T-cell (primary cell): ENCODE results near the gene SYT9. TPM values are rescaled to one million over a fixed set of nuclear protein-coding genes. Genes with fewer than 3 reads are reported as not detected.

Experiments
- ATAC-seq, 4 experiments: fragments of 200-7000 bp in 3 of 4; fragments of 150-1000 bp in 1 of 4; cut with Tn5 transposase; replicated peaks in 1 of 4; 1 replicate in 3 of 4; 2 replicates in 1 of 4; pipeline ENCODE4 v1.10.0; 2021; ENCODE audit warnings: moderate library complexity in 3 of 4, mild to moderate bottlenecking in 2 of 4, moderate number of reproducible peaks in 1 of 4
- CTCF ChIA-PET, 2 donors: fragments of 300-600 bp; sonication (Branson Sonifier 250); formaldehyde crosslinking; loops; one replicate each; lab custom pipeline; 2022; ENCODE audit warnings: antibody characterized with exemption in 2 of 2; lab: Charles Lee
- POLR2A ChIA-PET, 2 donors: fragments of 300-600 bp; sonication (Branson Sonifier 250); formaldehyde crosslinking; loops; one replicate each; lab custom pipeline; 2022; ENCODE audit warnings: antibody characterized with exemption in 2 of 2; lab: Charles Lee
- DNase-seq, 35 experiments: peaks; one replicate each; pipeline versions ENCODE4 v3.0.0 to v3.0.0-alpha.2; 2013 to 2023
- H3K27ac ChIP-seq: one replicate; pipeline ENCODE4 v1.5.1; 2013; ENCODE audit warnings: low read length
- H3K27me3 ChIP-seq, 2 experiments: replicated peaks in 1 of 2; 1 replicate in 1 of 2; 2 replicates in 1 of 2; pipeline versions ENCODE4 v1.6.1 to v1.7.0; 2013; ENCODE audit warnings: low read length in 1 of 2, mixed read lengths in 1 of 2; ENCODE audit not compliant: control insufficient read depth in 2 of 2, insufficient read depth in 2 of 2; ENCODE audit errors: extremely low read depth in 1 of 2
- H3K36me3 ChIP-seq, 2 donors: 1 replicate in 1 of 2; 2 replicates in 1 of 2; pipeline versions ENCODE4 v1.6.1 to v1.7.0; 2013; ENCODE audit warnings: low read length in 1 of 2; ENCODE audit not compliant: control insufficient read depth in 2 of 2, insufficient read depth in 1 of 2; ENCODE audit errors: extremely low read depth in 1 of 2
- H3K4me1 ChIP-seq, 2 experiments: 1 replicate in 1 of 2; 2 replicates in 1 of 2; pipeline versions ENCODE4 v1.6.1 to v1.7.0; 2013; ENCODE audit warnings: low read length in 2 of 2, mixed read lengths in 1 of 2; ENCODE audit not compliant: insufficient read depth in 2 of 2, control insufficient read depth in 1 of 2; ENCODE audit errors: extremely low read depth in 1 of 2
- H3K4me3 ChIP-seq, 2 donors: 1 replicate in 1 of 2; 2 replicates in 1 of 2; pipeline versions ENCODE4 v1.5.1 to v1.7.0; 2013; ENCODE audit warnings: mild to moderate bottlenecking in 2 of 2, low read length in 1 of 2, moderate library complexity in 1 of 2; ENCODE audit not compliant: control insufficient read depth in 1 of 2; ENCODE audit errors: extremely low read depth in 1 of 2
- H3K9me3 ChIP-seq: 2 replicates; pipeline ENCODE4 v1.7.0; 2013
- H3K27ac Mint-ChIP-seq, 2 donors: one replicate each; pipeline ENCODE4 v1.8.0; 2020 to 2021; ENCODE audit warnings: mild to moderate bottlenecking in 2 of 2, mixed read lengths in 2 of 2
- H3K27me3 Mint-ChIP-seq, 2 donors: one replicate each; pipeline ENCODE4 v1.8.0; 2021 to 2022; ENCODE audit warnings: mixed read lengths in 2 of 2
- H3K36me3 Mint-ChIP-seq: one replicate; pipeline ENCODE4 v1.8.0; 2021; ENCODE audit warnings: mixed read lengths
- H3K4me1 Mint-ChIP-seq, 3 donors: one replicate each; pipeline ENCODE4 v1.8.0; 2020 to 2022; ENCODE audit warnings: mixed read lengths in 3 of 3, mild to moderate bottlenecking in 1 of 3
- H3K4me3 Mint-ChIP-seq, 3 donors: one replicate each; pipeline ENCODE4 v1.8.0; 2020 to 2022; ENCODE audit warnings: mild to moderate bottlenecking in 3 of 3, mixed read lengths in 3 of 3, moderate library complexity in 3 of 3
- H3K9me3 Mint-ChIP-seq, 3 donors: one replicate each; pipeline ENCODE4 v1.8.0; 2020 to 2022; ENCODE audit warnings: mixed read lengths in 3 of 3
- WGBS: methylation state at CpG from one replicate; pipeline ENCODE4 v1.1.5; 2013; ENCODE audit warnings: missing lambda C conversion rate; ENCODE audit not compliant: insufficient coverage; 5-methylcytosine and 5-hydroxymethylcytosine counted together
- total RNA-seq, 35 experiments: library from RNA in 6 of 35; stranded (reverse) in 6 of 35; fragments of 120-200 nt in 1 of 35; gene quantifications; one replicate each; pipeline versions ENCODE4 v1.2.1 to v1.2.4 and lab custom pipeline; 2013 to 2026

SYT9 gene
- total RNA-seq, 5 donors from 2014 or later (not counting 1 experiment from before 2014, with no cell fraction given), result not detected

- H3K4me1 Mint-ChIP-seq, result no peaks in the 10 kb centered on the region
- H3K9me3 Mint-ChIP-seq, result no peaks in the 10 kb centered on the region
- WGBS, result 85% methylated on average over 12 of the region's 15 CpGs
- no peak within 1 kb of the TSS for H3K27ac Mint-ChIP-seq
- H3K4me3 Mint-ChIP-seq, result no peak within 1 kb of the TSS
- ChIA-PET POLR2A (no interaction called here), CTCF (interaction anchor here in 1 of 2 donors (1.2 kb wide), 1 partner anchor 26 kb away, joined by 3 read pairs; no protein-coding TSS in a partner anchor)
- peaks cover 0 to 2% of the 10 kb centered on the region in 2 donors for H3K27me3 Mint-ChIP-seq
- Histone ChIP-seq H3K27me3 (peaks cover 0 to 6% of the 10 kb centered on the region in 2 experiments), H3K36me3 (no peaks in the 10 kb centered on the region), H3K4me3 (no peak within 1 kb of the TSS), H3K27ac (no peak within 1 kb of the TSS), H3K4me1 (no peaks in the 10 kb centered on the region), H3K9me3 (no peaks in the 10 kb centered on the region)
- no peaks in the 10 kb centered on the region for H3K36me3 Mint-ChIP-seq
- ATAC-seq (no peak), DNase-seq (no peak)
Measured at GRCh38 chr11:7485186-7486097, 233.7 kb downstream of the SYT9 start, which contains the start of gene OLFML1. Gene OLFML1, plus strand, starts transcription at chr11:7485506. Its CDS starts 370 bp downstream, at chr11:7485876.

- no peaks in the 10 kb centered on the region for H3K4me1 ChIP-seq
- no peaks in the 10 kb centered on the region for H3K9me3 ChIP-seq
- POLR2A ChIA-PET, result no interaction called here
- no CpG with 5 or more reads among the region's 2 CpGs for WGBS
- H3K27me3 ChIP-seq, result peaks cover 0 to 6% of the 10 kb centered on the region in 2 experiments
- Mint-ChIP-seq H3K27ac (no peak overlapping the region), H3K27me3 (peaks cover 0 to 2% of the 10 kb centered on the region in 2 donors), H3K9me3 (no peaks in the 10 kb centered on the region), H3K4me1 (no peaks in the 10 kb centered on the region), H3K4me3 (no peak overlapping the region), H3K36me3 (no peaks in the 10 kb centered on the region)
- no peak overlapping the region for H3K4me3 ChIP-seq
- ATAC-seq (no peak), DNase-seq (no peak)
- H3K27ac ChIP-seq, result no peak overlapping the region
- CTCF ChIA-PET, result interaction anchor here (0.6 to 1.2 kb wide), 2 partner anchors 14 to 27 kb away, joined by 3 to 4 read pairs; no protein-coding TSS in a partner anchor
- H3K36me3 ChIP-seq, result no peaks in the 10 kb centered on the region
Measured at GRCh38 chr11:7486098-7486780, 234.5 kb downstream of the SYT9 start.

GRCh38 chr11:7486781-7487140, 235.1 kb downstream of the SYT9 start:
- Histone ChIP-seq H3K36me3 (no peaks in the 10 kb centered on the region), H3K27me3 (peaks cover 0 to 6% of the 10 kb centered on the region in 2 experiments), H3K9me3 (no peaks in the 10 kb centered on the region), H3K4me3 (no peak overlapping the region), H3K27ac (no peak overlapping the region), H3K4me1 (no peaks in the 10 kb centered on the region)
- no peak overlapping the region for H3K4me3 Mint-ChIP-seq
- ChIA-PET CTCF (interaction anchor here (0.6 to 1.2 kb wide), 2 partner anchors 15 to 28 kb away, joined by 3 to 4 read pairs; no protein-coding TSS in a partner anchor), POLR2A (no interaction called here)
- H3K36me3 Mint-ChIP-seq, result no peaks in the 10 kb centered on the region
- WGBS, result 95% methylated on average over 4 of the region's 6 CpGs
- H3K9me3 Mint-ChIP-seq, result no peaks in the 10 kb centered on the region
- ATAC-seq (no peak), DNase-seq (no peak)
- H3K27me3 Mint-ChIP-seq, result peaks cover 0 to 2% of the 10 kb centered on the region in 2 donors
- H3K4me1 Mint-ChIP-seq, result no peaks in the 10 kb centered on the region
- H3K27ac Mint-ChIP-seq, result no peak overlapping the region

- CTCF ChIA-PET, result no interaction called here
- no peaks in the 10 kb centered on the region for H3K4me1 Mint-ChIP-seq
- no CpG with 5 or more reads among the region's 2 CpGs for WGBS
Measured at GRCh38 chr11:7487360-7487759, 235.7 kb downstream of the SYT9 start.

GRCh38 chr11:7488681-7489080, 237.0 kb downstream of the SYT9 start:
- H3K27ac ChIP-seq, result no peak overlapping the region
- no peaks in the 10 kb centered on the region for H3K36me3 ChIP-seq
- Mint-ChIP-seq H3K36me3 (no peaks in the 10 kb centered on the region), H3K4me1 (no peaks in the 10 kb centered on the region), H3K9me3 (no peaks in the 10 kb centered on the region), H3K4me3 (no peak overlapping the region), H3K27ac (no peak overlapping the region), H3K27me3 (peaks cover 0 to 4% of the 10 kb centered on the region in 2 donors)
- POLR2A ChIA-PET, result no interaction called here
- peaks cover 0 to 6% of the 10 kb centered on the region in 2 experiments for H3K27me3 ChIP-seq
- WGBS, result no CpG with 5 or more reads among the region's 1 CpG
- no peak for DNase-seq
- H3K9me3 ChIP-seq, result no peaks in the 10 kb centered on the region
- H3K4me1 ChIP-seq, result no peaks in the 10 kb centered on the region
- no peak overlapping the region for H3K4me3 ChIP-seq
- CTCF ChIA-PET, result no interaction called here
- no peak for ATAC-seq

More at GRCh38 chr11:7487360-7487759, 235.7 kb downstream of the SYT9 start:
- Histone ChIP-seq H3K9me3 (no peaks in the 10 kb centered on the region), H3K27me3 (peaks cover 0 to 6% of the 10 kb centered on the region in 2 experiments), H3K4me3 (no peak overlapping the region), H3K36me3 (no peaks in the 10 kb centered on the region), H3K27ac (no peak overlapping the region), H3K4me1 (no peaks in the 10 kb centered on the region)
- Mint-ChIP-seq H3K27ac (no peak overlapping the region), H3K27me3 (peaks cover 0 to 4% of the 10 kb centered on the region in 2 donors), H3K36me3 (no peaks in the 10 kb centered on the region), H3K9me3 (no peaks in the 10 kb centered on the region), H3K4me3 (no peak overlapping the region)
- POLR2A ChIA-PET, result no interaction called here
- no peak for ATAC-seq
- DNase-seq, result no peak

GRCh38 chr11:7489376-7489775, 237.7 kb downstream of the SYT9 start:
- peaks cover 2 to 4% of the 10 kb centered on the region in 2 donors for H3K27me3 Mint-ChIP-seq
- no peak overlapping the region for H3K27ac ChIP-seq
- ATAC-seq, result no peak
- H3K36me3 ChIP-seq, result no peaks in the 10 kb centered on the region
- ChIA-PET CTCF (no interaction called here), POLR2A (no interaction called here)
- 88% methylated on average over 2 of the region's 2 CpGs for WGBS
- H3K27me3 ChIP-seq, result peaks cover 0 to 6% of the 10 kb centered on the region in 2 experiments
- no peaks in the 10 kb centered on the region for H3K9me3 Mint-ChIP-seq
- H3K4me3 ChIP-seq, result no peak overlapping the region
- no peaks in the 10 kb centered on the region for H3K4me1 ChIP-seq
- no peaks in the 10 kb centered on the region for H3K36me3 Mint-ChIP-seq
- no peak for DNase-seq
- H3K9me3 ChIP-seq, result no peaks in the 10 kb centered on the region
- H3K4me1 Mint-ChIP-seq, result no peaks in the 10 kb centered on the region
- no peak overlapping the region for H3K27ac Mint-ChIP-seq
- H3K4me3 Mint-ChIP-seq, result no peak overlapping the region
